GM12872 (cell line): ENCODE measurements around the gene YWHAB.

Experiments
- TF ChIP-seq, protein P1 (sequence below): IDR thresholded peaks from 3 replicates; pipeline ENCODE4 v1.5.1; 2011; ENCODE audit warnings: low read depth, mild to moderate bottlenecking, low read length, moderate library complexity; ENCODE audit not compliant: insufficient read depth

Gene YWHAB

GRCh38 chr20:44843876-44844275 is 41.6 kb upstream of the YWHAB start:
- TF ChIP-seq, protein P1, sequence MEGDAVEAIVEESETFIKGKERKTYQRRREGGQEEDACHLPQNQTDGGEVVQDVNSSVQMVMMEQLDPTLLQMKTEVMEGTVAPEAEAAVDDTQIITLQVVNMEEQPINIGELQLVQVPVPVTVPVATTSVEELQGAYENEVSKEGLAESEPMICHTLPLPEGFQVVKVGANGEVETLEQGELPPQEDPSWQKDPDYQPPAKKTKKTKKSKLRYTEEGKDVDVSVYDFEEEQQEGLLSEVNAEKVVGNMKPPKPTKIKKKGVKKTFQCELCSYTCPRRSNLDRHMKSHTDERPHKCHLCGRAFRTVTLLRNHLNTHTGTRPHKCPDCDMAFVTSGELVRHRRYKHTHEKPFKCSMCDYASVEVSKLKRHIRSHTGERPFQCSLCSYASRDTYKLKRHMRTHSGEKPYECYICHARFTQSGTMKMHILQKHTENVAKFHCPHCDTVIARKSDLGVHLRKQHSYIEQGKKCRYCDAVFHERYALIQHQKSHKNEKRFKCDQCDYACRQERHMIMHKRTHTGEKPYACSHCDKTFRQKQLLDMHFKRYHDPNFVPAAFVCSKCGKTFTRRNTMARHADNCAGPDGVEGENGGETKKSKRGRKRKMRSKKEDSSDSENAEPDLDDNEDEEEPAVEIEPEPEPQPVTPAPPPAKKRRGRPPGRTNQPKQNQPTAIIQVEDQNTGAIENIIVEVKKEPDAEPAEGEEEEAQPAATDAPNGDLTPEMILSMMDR: no peak

DNA sequence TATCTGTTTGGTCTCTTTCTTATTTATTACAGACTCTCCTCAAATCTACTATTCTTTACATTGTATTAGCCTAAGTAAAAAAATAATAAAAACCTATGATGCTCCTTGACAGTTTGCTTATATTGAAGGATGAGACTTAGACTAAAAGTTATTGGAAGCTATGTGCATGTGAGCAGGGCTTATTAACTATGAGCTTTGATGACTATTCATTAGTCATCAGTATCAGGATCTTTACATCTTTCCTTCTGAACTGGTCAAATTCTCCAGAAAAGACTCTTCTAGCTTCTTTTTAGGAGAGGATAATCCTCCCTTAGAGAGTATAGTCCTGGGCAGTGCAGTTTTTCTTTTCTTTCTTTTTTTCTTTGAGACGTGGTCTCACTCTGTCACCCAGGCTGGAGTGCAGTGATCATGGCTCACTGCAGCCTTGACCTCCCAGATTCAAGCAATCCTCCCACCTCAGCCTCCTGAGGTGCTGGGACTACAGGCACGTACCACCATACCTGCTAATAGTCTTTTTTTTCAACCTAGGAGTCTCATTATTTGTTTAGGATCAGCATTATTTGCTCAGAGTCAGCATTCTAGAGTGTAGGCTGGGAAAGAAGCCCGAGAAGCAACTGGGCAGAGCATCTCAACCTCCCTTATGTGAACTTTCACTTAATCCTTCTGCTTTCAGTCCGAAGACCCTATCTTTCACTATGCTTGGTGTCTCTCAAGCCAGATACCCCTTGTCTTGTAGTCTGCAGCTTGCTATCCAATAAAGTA is 37.1 kb upstream of the YWHAB start:
- TF ChIP-seq, protein P1: no peak

DNA sequence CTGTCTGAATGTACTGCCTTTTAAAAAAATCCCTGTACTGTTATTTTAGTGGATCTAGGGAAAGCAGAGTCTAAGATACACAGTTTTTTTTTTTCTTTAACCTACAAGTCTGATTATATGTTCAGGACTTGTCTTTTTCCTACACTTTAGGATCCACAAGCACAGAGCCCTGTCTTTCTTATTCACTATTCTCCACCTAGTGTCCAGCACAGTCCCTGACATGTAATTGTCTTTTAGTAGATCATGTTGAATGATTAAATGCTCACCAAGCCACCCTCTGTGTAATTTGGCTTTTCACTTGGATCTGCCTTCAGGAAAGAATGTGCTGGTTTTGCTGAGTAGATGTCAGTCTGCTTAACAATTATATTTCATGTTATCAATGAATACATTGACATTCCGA is 35.8 kb upstream of the YWHAB start:
- TF ChIP-seq, protein P1: no peak

- TF ChIP-seq, protein P1: no peak
Observed at GRCh38 chr20:44850272-44850671, 35.2 kb upstream of the YWHAB start.

DNA sequence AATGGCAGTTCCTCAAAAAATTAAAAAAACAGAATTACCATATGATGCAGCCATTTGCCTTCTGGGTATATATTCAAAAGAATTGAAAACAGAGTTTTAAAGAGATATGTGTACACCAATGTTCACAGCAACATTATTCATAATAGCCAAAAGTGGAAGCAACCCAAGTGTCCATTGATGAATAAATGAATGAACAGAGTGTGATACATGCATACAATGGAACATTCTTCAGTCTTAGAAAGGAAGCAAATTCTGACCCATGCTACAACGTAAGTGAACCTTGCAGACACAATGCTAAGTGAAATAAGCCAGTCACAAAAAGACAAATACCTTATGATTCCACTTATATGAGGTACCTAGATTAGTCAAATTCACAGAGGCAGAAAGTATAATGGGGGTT is 34.7 kb upstream of the YWHAB start:
- TF ChIP-seq, protein P1: no peak

- TF ChIP-seq, protein P1: no peak
Observed at GRCh38 chr20:44851545-44851944, 34.0 kb upstream of the YWHAB start.

GRCh38 chr20:44856442-44856841 is 29.1 kb upstream of the YWHAB start:
- TF ChIP-seq, protein P1: no peak
